SH-SY5Y (cell line): ENCODE data around the gene GP2.

Source experiments
- GATA2 ChIP-seq: IDR thresholded peaks from 2 replicates; pipeline ENCODE4 v1.6.1; 2011; ENCODE audit warnings: mild to moderate bottlenecking, low read depth, low read length
- GATA3 ChIP-seq: IDR thresholded peaks from 2 replicates; pipeline ENCODE4 v1.6.1; 2011; ENCODE audit warnings: low read depth, mild to moderate bottlenecking, low read length, moderate library complexity

GP2 gene

DNA sequence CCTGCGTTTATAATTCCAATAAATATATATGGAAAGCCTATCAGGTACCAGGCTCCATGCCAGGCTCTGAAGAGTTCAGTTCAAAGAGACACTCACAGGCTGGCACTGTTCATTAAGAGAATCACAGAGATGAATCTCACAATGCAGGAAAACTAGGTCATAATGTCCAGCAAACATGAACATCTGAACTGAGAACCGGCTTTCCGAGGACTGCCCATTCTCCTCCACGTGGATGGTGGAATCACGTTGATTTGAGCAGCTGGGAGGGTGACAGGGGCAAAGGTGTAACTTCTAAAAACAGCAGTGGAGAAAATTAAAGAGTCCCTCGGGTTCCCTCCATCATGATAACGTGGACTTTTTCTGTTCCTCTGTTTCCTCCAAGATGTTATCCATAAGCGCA lies 10.2 kb downstream of the GP2 start:
- TF ChIP-seq GATA2 = no peak
- no peak for TF ChIP-seq GATA3

DNA sequence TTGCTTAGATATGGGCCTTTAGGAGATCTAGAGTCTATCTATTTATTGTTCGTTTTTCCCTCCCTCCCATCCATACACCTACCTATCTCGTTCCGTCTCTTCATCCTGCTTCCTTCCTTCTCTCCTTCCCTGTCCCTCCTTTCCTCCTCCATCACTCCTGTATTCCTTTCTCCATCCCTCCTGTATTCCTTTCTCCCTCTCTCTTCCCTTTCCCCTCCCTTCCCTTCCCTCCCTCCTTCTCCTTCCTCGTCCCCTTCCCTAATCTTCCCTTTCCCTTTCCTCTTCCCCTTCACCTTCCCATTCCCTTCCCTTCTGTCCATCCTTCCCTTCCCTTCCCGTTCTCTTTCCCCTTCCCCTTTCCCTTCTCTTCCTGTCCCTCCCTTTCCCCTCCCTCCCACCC lies 10.6 kb downstream of the GP2 start:
- TF ChIP-seq GATA3 (no peak), GATA2 (no peak)

DNA sequence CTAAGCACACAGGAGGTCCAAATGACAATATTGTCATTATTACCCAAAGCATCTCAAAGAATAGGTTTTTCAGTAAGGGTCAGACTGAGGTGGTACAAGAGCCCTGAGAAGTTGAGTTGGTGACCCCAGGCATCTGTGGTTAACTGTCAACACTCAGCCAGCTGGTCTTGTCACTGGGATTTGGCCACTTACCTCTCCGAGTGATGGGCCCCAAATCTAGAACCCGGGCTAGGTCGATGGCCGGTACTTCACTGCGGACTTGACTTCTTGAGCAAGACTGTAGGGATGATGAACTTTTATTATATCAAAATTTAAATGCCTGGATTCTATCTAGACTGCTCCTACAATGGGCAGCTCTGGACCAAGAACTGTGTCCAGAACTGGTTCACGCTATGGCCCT lies 11.5 kb downstream of the GP2 start:
- TF ChIP-seq GATA3 (no peak), GATA2 (no peak)

- no peak for TF ChIP-seq GATA3
- TF ChIP-seq GATA2 = no peak
These were observed 12.7 kb downstream of the GP2 start for GRCh38 chr16:20314575-20314974.

DNA sequence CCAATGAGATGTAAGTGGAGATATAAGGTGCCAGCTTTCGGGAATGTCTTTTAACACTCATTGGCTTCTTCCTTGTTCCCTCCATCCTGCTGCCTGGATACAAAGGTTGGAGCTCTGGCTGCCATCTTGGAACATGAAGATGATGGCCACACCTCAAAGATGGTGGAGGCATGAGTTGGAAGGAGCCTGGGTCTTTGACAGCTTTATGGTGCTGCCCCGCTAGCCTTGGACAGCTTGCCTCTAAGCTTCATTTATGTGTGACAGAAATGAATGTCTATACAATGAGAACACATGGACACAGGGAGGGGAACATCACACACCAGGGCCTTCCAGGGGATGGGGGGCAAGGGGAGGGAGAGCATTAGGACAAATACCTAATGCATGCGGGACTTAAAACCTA lies 13.6 kb downstream of the GP2 start:
- TF ChIP-seq GATA3 = no peak
- no peak for TF ChIP-seq GATA2

GRCh38 chr16:20311548-20311947 lies 15.8 kb downstream of the GP2 start:
- no peak for TF ChIP-seq GATA2
- TF ChIP-seq GATA3 = no peak

DNA sequence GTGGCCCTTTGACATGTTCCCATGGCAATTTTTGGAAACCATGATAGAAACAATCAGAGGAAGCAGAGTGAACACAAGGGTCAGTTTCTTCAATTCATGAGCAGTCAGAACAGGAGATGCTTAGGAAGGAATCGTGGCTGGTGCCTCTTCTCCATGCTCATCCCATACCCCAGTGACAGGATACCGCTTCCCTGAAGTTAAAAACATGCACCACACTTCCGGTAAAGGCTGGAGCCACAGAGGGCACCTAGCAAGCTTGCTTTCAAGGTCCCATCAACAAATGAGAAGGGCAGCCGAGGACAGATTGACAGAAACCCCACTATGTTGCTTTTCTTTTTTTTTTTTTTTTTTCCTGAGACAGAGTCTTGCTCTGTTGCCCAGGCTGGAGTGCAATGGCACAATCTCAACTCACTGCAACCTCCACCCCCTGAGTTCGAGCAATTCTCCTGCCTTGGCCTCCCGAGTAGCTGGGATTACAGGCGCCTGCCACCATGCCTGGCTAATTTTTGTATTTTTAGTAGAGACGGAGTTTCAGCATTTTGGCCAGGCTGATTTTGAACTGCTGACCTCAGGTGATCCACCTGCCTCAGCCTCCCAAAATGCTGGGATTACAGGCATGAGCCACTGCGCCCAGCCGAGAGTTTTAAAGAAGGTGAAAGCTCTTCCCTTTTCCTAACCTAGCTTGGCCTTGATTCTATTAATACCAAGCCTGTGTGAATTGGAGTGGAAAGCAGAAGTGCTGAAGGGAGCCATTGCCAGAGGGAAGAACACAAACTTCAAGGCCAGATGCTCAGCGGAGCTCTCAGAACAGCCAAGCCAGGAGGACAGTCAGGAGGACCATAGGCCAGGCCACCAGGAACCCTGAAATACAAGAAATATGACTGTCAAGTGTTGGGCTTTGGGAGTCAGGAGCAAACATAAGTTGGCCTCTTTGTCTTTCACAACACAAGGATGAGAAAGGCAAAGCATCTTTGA lies 16.6 kb downstream of the GP2 start:
- no peak for TF ChIP-seq GATA2
- no peak for TF ChIP-seq GATA3

- no peak for TF ChIP-seq GATA3
- no peak for TF ChIP-seq GATA2
These were observed 17.5 kb downstream of the GP2 start for GRCh38 chr16:20309786-20310185.

GRCh38 chr16:20308801-20309590 lies 18.3 kb downstream of the GP2 start:
- no peak for TF ChIP-seq GATA3
- TF ChIP-seq GATA2 = no peak

GRCh38 chr16:20308266-20308665 lies 19.0 kb downstream of the GP2 start:
- TF ChIP-seq GATA2 (no peak), GATA3 (no peak)

GRCh38 chr16:20307791-20308190 lies 19.5 kb downstream of the GP2 start:
- TF ChIP-seq GATA3 (no peak), GATA2 (no peak)

GRCh38 chr16:20307240-20307671 lies 20.1 kb downstream of the GP2 start:
- TF ChIP-seq GATA3 (no peak), GATA2 (no peak)

GRCh38 chr16:20306401-20306800 lies 20.9 kb downstream of the GP2 start:
- TF ChIP-seq GATA3 (no peak), GATA2 (no peak)

DNA sequence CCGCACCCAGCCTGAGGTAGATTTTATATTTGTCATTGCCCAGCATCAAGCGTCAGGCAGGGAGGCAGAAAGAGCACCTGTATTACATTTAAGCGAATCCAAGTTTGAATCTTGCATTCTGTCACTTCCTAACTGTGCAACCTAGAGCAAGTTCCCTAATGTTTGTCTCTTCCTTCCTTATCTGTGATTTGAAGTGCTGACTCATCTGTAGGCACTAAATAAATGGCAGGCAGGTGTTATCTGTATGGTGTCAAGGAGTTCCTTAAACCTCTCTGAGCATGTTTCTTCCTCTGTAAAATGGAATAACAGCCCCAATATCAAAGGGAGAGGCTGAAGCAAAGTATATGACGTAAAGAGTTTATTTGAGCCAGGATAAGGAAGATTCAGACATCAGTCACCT lies 24.3 kb downstream of the GP2 start:
- TF ChIP-seq GATA3 (no peak), GATA2 (no peak)
